Smooth muscle cell of the brain vasculature (primary cell): ENCODE results near the gene PHTF1.
"Not testable (repeated sequence)": the region's sequence is repeated elsewhere in the genome, so short reads cannot be mapped to it uniquely, and the experiment has no call there.

Experiments
- DNase-seq: peaks from one replicate; pipeline ENCODE4 v3.0.0-alpha.2; 2012; ENCODE audit warnings: low read depth, low spot score

Gene PHTF1

DNA sequence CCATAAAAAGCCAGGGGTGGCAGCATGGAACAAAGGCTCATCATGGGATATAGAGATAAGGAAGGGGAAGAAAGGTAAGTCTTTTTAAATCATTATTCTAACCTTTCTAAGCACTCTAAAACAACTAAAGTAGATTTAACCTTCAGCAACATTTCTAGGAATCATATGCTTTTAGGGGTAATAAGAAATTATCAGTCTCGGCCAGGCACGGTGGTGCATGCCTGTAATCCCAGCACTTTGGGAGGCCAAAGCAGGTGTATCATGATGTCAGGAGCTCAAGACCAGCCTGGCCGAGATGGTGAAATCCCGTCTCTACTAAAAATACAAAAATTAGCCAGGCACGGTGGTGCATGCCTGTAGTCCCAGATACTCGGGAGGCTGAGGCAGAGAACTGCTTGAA is 20.3 kb upstream of the PHTF1 start:
- DNase-seq, result no peak

DNA sequence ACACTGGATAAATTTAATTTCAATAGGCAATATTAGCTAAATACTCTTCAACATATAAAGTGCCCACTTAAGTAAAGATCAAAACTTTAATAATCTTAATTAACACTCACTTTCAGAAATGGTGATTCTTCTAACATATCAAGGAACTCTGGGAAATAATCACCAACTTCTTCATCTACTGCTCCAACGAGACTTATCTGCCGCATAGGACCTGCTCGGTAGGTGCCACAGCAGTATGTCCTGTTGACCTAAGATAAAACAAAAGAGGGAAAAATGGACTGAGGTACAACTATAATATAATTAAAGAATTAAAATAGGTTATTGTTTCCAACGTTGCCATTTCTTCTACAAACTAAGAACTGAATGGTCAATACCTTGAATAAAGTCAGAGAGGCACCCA is 18.3 kb upstream of the PHTF1 start:
- no peak for DNase-seq

DNA sequence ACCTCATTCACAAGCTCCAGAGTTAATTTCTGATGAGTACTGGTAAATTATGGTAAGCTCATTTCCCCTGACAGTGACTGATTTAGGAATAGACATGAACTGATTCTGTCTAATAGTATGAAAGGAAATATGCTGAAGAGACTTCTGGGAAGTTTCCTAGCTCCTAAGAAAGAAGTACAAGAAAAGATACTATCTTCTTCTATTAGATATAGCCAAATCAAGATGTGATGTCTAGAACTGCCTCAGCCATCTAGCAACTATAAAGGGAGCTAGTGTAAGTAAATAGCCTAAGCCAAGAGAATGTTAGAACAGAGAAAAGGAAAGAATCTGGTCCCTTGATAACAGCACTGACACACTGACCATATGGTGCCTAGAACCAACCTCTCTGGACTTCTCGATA is 10.7 kb upstream of the PHTF1 start:
- DNase-seq, result no peak

DNA sequence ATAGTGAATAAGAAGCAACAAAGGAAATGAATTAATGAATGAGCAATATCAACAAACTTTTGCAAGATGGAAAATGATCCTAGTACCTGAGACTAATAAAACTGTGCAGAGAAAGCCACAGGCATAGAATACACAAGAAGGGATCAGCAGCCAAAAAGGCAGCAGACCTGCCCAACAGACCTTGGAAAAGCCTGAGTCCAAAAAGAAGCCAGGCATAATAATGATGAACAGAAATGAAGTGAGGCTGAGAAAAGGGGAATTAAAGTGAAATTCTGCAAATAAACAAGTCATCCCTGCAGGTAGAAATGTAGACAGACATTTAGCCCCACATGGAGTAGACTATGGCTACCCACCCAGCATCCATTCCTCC is 10.3 kb upstream of the PHTF1 start:
- DNase-seq, result no peak

DNA sequence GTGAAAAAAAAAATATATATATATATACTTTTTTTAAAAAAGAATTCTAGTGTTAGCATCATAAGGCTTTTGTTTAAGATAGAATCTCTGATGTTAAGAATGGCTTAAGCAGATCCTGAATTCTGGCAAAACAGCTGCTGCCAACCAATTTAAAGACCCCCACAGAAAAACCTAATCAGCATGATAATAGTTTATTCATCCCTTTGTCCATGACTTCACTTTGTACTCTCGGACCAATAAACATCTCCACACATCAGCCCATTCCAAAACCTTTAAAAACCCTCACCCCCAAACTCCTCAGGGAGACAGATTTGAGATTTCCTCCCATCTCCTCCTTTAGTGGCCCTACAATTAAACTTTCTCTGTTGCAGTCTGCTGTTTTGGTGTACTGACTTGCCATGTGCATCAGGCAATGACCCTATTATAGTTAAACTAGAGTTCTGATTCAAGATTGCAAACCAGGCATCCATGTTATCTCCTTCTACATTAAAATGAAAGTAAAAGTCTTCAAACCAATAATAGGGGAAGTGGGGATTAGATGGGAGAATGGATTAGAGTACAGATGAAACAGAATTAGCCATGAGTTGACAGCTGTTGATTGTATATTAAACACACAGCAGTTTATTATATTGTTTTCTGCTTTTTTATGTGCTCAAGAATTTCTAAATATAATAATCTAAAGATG is 9.8 kb upstream of the PHTF1 start:
- DNase-seq, result no peak

DNA sequence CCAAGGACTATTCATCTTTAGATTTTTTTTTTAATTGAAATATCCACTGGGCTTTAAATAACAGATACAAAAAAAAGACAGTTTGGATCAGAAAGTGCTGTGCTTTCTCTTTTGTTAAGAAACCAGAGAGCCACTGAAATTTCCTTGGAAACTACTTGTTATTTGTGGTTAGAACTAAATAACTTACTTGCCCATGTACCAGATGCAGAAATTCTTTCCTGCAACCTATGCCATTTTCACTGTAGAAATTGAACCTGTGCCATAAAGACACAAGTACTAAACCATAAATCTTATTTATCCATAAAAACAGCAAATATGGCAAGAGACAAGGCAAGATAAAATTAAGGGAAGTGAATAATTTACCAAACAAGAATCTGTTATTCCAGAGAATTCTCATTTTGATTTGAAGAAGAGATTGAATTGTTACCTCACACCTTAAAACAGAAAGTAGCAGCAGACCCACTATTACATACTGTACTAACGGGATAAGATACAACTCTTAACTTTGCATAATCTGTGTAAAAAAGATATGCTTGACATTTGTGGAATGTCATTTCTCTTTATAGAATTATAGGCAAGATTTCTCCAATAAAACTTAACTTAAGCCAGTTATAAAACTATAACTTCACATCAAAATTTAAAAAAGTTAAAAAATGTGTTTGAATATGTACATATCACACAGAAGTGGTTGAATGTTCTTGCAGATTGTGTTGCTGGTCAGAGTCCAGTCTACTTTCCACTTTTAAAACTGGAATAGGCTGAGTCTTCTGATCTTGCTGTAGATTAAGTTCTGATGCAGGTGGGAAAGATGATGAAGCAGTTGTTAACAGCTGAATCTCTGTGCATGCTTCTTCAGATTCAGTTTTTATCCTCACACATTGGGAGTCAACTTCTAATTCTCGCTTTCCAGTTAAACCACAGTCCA is 6.3 kb upstream of the PHTF1 start:
- no peak for DNase-seq

DNA sequence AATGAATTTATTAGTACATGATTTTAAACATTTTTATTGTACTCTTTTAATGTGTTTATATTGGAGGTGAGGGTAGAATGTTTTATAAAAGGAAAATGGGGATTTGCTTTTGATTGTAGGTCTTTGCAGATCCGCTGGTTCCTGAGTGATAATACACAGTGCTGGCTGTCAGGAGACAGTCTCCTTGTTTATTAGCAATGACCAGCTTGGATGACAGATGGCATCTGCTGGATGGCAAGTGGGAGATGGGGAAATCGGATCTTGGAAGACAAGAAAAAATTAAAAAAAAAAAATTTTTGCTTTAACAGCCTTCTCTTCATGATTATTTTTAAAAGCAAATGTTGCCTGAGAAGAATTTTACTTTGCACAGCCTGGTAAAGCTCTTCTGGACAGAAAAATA is 4.4 kb upstream of the PHTF1 start:
- DNase-seq, result no peak

DNA sequence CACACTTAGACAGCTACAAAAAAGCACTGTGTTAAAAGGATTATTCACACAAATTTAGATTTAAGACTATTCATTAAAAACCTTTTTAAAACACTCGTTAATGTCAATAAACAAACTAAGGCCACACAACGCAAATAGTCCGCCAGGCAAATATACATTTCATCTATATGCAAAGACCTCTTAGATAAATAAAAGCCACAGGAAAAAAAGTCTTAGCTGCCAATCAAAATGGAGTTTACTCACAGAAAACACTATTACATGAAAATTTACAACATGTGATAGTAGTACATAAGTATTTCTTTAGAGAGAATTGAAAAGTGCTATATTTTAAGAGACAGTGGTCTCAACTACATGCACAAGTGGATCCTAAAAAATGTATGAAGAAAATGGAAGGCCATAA is 2.7 kb upstream of the PHTF1 start:
- no peak for DNase-seq

DNA sequence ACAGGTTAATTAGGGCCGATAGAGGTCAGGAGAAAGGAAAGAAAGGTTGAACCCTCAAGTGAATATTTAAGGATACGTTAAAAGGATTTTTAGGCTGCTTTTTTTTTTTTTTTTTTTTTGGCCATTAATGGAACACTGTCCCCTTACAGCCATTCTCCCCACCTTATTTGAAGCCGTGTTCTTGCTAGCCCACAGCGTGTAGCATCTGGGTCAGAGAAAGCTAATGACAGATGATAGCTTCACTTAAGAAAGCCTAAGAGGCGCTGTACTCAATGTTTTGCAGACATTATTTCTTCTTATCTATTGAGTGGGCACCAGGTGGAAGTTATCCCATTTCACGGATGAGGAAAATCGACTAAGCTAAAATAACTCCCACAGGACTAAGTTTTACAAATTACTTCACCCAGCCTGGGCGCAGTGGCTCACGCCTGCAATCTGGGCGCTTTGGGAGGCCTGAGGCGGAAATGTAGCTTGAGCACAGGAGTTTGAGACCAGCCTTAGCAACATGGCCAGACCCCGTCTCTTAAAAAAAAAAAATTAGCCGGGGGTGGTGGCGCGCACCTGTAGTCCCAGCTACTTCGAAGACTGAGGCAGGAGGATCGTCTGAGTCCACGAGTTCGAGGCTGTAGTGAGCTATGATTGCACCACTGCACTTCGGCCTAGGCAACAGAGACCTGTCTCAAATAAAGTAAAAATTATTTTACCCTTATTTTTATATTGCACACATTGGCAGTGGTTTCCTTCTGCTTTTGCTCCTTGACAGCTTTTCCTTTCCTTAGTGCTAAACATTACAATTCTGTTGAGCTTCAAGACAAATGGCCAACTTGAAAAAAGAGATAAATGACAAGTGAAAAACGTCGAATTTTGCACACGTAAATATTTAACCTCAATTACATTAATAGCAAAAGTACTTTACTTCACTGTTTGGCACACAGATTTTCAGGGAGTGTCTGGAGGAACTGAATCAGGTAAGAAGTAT is 1.1 kb upstream of the PHTF1 start:
- DNase-seq, result no peak

DNA sequence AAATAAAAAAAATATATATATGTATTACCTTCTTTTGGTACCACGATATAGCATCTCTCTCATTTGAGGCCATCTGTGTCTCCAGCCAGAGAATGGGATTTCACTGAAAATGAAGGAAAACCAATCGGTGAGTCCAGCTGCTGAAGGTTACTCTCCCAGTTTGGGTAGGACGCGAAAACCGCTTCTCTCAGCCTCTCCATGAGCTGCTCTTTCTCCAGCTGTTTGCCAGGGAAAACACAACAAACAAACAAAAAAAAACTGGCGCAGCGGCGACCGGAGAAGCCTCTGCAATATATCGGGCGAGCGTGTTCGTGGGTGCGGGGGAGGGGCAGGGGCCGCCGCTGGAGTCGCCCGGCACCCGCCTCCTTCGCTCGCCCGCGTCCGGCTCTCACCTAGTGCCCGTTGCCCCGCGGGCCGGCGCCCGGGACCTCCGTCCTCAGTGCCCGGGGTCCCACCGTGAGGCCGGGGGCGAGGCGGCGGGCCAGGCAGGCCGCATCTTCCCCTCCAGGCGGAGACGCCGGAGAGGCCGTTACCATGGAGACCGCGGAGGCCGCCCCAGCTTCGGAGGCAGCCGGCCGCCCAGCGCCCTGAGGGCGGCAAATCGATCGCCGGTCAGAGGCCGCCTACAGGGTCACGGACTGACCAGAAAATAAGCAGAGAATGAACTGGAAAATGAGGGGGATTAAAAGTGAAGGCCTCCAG is 504 bp downstream of the PHTF1 start:
- DNase-seq, result no peak

DNA sequence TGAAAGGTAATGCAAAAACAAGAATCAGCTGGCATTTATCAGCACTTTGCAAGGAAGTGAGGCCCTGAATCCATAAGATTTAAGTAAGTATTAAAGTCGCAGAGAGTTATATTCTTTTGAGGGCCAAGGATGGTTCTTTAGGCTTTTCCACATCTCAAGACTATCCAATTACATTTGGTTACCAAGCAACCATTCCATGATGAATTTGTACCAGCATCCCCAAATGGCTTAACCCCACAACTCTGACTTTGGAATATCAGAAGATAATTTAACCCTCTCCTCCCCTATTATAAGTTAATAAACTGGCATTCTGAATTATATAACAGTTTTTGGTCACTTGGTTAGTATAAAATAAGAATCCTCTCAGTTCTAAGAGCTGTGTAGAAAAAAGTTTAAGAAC is 2.8 kb downstream of the PHTF1 start:
- no peak for DNase-seq

DNA sequence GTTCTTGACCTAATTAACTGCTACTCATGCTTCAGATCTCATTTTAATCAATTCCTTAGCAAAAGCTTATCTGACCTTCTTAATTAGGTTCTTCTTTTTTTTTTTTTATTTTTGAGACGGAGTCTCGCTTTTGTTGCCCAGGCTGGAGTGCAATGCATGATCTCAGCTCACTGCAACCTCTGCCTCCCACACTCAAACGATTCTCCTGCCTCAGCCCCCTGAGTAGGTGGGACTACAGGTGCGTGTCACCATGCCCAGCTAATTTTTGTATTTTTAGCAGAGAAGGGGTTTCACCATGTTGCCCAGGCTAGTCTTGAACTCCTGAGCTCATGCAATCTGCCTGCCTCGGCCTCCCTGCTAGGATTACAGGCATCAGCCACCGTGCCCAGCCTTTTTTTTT is 6.0 kb downstream of the PHTF1 start:
- DNase-seq, result not testable (repeated sequence)

DNA sequence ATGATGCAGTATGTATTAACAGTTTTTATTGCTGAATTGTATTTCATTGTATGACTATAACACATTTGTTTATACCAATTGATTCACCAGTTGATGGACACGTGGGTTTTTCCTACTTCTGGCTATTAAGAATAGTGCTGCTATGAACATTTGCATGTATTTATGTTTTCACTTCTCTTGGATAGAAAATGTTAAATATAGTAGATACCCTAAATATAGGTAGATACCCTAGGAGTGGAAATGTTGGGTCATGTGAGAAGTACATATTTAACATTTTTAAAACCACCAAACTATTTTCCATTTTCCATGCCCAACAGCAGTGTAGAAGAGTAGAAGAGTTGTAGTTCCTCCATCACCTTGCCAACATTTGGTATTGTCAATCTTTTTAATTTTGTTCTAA is 7.8 kb downstream of the PHTF1 start:
- no peak for DNase-seq

DNA sequence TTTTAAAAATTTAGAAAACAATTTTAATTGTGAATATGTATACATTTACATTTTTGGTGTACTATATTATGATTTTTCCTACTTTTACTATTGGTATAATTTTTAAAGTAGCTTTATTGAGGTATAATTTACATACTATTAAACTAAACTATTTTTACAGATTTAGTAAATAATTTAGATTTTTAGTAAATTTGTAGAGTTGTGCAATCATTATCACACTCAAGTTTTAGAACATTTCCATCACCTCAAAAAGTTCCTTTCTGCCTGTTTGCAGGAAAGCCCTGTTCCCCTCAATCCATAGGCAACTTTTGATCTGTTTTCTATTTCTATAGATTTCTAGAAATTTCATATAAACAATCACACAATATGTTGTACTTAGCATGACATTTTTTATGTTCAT is 8.2 kb downstream of the PHTF1 start:
- DNase-seq, result no peak

DNA sequence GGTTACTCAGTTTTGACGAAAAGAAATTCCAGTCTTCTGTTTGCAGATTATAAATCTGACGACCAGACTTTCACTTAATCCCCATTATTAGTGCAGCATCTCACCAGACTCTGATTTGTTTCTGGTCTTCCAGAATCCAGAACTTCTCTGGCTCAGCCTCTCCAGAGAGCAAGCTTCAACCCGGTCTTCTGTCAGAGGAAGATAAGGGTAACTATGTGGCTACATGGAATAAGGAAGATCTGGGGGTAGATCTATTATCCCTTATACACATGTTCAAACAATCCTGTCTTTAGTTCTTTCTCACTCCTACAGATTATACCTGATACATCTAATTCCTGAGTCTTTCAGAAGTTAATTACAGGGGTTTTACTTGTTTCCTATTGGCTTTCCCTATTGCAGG is 9.9 kb downstream of the PHTF1 start:
- no peak for DNase-seq

DNA sequence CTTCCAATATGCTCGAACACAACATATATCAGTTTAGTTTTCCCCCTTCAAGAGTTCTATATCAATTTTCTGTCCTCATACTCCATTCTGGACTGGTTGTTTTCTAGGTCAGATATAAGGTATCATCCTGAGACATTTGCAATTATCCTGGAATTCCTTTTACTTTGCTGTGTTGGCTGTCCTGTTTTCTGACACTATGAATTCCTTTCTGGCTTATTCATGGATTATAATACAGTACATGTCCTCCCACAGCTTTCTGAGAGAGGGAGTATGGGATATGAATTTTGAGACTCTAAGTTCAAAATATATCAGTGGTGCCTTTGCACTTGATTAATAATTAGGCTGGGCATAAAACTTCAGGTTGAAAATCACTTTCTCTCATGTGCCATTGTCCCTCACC is 11.9 kb downstream of the PHTF1 start:
- no peak for DNase-seq

DNA sequence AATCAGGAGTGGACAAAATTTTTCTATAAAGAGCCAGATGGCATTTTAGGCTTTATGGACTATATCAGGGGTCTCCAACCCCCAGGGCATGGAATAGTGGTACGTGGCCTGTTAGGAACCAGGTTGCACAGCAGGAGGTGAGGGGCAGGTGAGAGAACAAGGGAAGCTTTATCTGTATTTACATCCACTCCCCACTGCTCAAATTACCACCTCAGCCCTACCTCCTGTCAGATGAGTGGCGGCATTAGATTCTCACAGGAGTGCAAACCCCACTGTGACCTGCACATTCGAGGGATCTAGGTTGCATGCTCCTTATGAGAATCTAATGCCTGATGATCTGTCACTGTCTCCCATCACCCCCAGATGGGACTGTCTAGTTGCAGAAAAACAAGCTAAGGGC is 13.9 kb downstream of the PHTF1 start:
- DNase-seq, result no peak

DNA sequence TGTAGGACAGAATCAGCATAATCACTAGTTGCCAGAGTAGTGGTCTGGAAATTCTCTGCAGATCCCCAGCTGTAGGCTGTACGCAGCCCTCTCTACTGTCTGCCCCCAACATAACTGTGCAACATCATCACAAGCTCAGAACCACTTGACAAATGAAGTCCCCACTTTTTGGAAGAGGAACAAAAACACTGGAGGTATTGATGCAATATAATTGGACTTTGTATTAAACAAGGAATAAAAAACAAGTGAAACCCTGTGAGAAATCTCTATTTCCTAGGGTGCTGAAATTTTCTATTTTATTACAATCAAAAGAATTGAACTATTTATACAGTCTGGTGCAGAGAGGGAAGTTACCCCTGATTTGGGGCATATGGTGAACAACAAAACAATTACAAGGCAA is 15.2 kb downstream of the PHTF1 start:
- DNase-seq, result no peak

DNA sequence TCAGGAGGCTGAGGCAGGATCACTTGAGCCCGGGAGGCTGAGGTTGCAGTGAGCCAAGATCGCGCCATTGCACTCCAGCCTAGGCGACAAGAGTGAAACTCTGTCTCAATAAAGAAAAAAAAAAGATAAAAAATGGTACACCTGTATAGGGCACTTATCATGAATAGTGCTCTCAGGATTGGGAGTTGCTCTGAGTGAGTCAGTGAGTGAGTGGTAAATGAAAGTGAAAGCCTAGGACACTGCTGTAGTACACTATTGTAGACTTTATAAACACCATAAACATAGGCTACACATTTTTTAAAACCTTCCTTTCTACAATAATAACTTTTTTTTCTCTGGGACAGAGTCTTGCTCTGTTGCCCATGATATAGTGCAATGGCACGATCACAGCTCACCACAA is 16.8 kb downstream of the PHTF1 start:
- no peak for DNase-seq

DNA sequence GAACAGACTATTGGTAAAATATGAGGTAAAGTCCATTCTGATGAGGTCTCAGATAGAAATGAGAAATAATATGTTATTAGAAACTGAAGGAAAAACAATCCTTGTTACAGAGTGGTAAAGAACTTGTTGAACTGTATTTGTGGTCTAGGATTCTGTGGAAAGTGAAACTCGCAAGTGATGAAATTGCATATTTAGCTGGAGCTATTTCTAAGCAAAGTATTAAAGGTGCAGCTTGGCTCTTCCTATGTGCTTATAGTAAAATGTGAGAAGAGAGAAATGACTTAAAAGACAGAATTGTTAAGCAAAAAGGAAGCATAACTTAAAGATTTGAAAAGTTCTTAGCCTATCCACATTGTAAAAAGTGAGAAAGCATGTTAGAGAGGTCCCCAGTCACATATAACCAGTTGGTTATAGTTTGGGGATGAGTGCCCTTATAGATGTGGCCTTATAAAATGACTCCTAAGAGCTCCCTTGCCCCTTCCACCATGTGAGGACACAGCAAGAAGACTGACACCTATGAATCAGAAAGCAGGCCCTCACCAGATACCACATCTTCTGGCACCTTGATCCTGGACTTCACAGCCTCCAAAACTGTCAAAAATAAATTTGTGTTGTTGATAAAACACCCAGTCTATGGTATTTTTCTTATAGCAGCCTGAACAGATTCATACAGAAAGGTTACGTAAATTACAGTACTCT is 24.8 kb downstream of the PHTF1 start:
- no peak for DNase-seq

DNA sequence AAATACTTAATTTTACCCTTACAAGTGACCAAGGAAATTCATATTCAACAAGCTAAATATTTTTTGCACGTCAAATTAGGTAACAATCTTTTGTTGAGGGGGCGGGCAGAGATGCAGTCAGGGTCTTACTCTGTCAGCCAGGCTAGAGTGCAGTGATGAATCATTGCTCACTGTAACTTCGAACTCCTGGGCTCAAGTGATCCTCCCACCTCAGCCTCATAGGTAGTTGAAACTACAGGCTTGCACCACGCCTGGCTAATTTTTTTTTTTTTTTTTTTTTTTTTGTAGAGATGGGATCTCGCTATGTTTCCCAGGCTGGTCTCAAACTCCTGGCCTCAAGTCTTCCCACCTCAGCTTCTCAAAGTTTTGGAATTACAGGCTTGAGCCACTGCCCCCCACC is 26.5 kb downstream of the PHTF1 start:
- no peak for DNase-seq
